ENCODE data around the gene P2RY10.
"Not testable (repeated sequence)": the region's sequence is repeated elsewhere in the genome, so short reads cannot be mapped to it uniquely, and the experiment has no call there.

GRCh38 chrX:79007540-79007939 is 62.3 kb downstream of the P2RY10 start:
- not testable (repeated sequence) for TF ChIP-seq CTCF (conservative IDR thresholded peaks at IDR 0.05; ENCODE audit: low read depth, low read length); EZH2phosphoT487 (IDR thresholded peaks at IDR 0.05; ENCODE audit: borderline replicate concordance, low read length); EZH2 (IDR thresholded peaks at IDR 0.05; ENCODE audit: low read length, unreplicated experiment)
